Cardiac muscle cell (in vitro differentiated cells and primary cell): ENCODE measurements around the gene ZC3H11A. TPM values are rescaled to one million over a fixed set of nuclear protein-coding genes. Genes with fewer than 3 reads are reported as not detected.
"Not testable (repeated sequence)": the region's sequence is repeated elsewhere in the genome, so short reads cannot be mapped to it uniquely, and the experiment has no call there.

Source experiments
- DNase-seq, 2 donors: peaks; one replicate each; pipeline versions ENCODE4 v3.0.0 to v3.0.0-alpha.2; 2010 to 2017; ENCODE audit warnings: low read depth in 1 of 2, low spot score in 1 of 2
- H3K27ac ChIP-seq: fragments of 200-600 bp; sonication (generic); 2 replicates; pipeline ENCODE4 v1.5.1; 2016
- H3K27me3 ChIP-seq: fragments of 200-600 bp; sonication (generic); 2 replicates; pipeline ENCODE4 v1.6.0; 2016; ENCODE audit warnings: control low read depth
- H3K36me3 ChIP-seq: fragments of 200-600 bp; sonication (generic); 2 replicates; pipeline ENCODE4 v1.5.1; 2016; ENCODE audit warnings: control low read depth
- H3K4me1 ChIP-seq: fragments of 200-600 bp; sonication (generic); 2 replicates; pipeline ENCODE4 v1.8.1; 2017; ENCODE audit warnings: low read depth, mild to moderate bottlenecking, mixed run types
- H3K4me3 ChIP-seq: fragments of 200-600 bp; sonication (generic); 2 replicates; pipeline ENCODE4 v1.5.1; 2016; ENCODE audit warnings: mild to moderate bottlenecking
- H3K9me3 ChIP-seq: fragments of 200-600 bp; sonication (generic); 2 replicates; pipeline ENCODE4 v1.5.1; 2017; ENCODE audit warnings: low read depth, mild to moderate bottlenecking, control low read depth
- CTCF ChIP-seq: IDR thresholded peaks from 2 replicates; pipeline ENCODE4 v1.5.1; 2012; ENCODE audit warnings: low read depth, mild to moderate bottlenecking, low read length
- polyA plus RNA-seq: library from polyadenylated mRNA; unstranded; fragments of >200 nt; fragmentation: Nextera tagmentation; extraction: Ambion mirVana; gene quantifications from 2 replicates; pipeline ENCODE4 v1.2.1, GENCODE V29; 2016
- total RNA-seq: library from RNA; depleted of rRNA; stranded (reverse); fragments of >200 nt; gene quantifications from 2 replicates; pipeline ENCODE4 v1.2.3, GENCODE V29; 2016

ZC3H11A gene
- total RNA-seq (94.6 and 96.3 TPM in 2 replicates), polyA plus RNA-seq (58.3 and 63.5 TPM in 2 replicates)

DNA sequence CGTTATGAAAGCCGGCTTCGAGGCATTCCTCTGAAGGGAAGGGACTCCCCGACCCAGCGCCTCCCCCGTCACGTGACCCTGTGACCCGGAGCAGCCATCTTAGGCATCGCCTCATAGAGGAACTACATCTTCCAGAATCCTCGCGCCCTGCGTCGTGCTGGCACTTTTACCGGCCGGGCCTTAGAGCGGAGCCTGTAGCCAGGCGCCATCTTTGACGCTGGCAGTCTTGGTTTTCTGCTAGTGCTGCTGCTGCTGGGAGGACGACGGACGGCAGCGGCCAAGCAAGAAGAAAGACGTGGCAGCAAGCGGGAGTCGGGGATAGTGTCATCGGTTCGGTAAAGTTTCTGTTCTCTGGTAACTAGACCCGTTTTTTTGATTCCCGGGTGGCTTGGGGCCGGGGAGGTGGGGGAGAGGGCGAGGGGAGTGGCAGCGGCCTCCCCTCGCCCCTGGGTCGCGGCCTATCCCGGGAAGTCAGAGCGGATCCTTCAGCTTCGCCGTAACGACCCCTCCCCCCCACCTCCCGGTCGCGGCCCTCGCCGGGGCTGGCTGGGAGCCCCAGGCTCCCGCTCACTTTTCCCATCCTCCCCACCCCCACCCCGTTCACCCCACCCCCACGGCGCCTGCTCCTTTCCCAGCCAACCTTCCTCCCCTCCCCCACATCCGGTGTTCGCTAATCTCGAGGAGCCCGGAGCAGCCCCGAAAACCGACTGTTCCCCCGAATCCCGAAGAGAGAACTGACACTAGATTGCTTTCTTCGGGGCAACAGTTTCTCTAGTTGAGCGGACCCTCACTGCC, at the start of gene ZC3H11A, which contains the start of gene ZBED6:
ZC3H11A (plus strand) TSS at position 183 of the 795 bp plus-strand sequence. CDS start 21,448 bp downstream, outside the sequence.
ZBED6 (plus strand) TSS at position 183 of the 795 bp plus-strand sequence. CDS start 1,900 bp downstream, outside the sequence.
- H3K9me3 ChIP-seq, result no peaks in the 10 kb centered on the region
- H3K4me1 ChIP-seq, result peaks cover 45% of the 10 kb centered on the region
- peak; percentile 99 for DNase-seq
- no peaks in the 10 kb centered on the region for H3K36me3 ChIP-seq
- no peak for TF ChIP-seq CTCF
- H3K27ac ChIP-seq, result peak within 1 kb of the TSS; percentile 99
- H3K4me3 ChIP-seq, result peak within 1 kb of the TSS; percentile 57
- no peaks in the 10 kb centered on the region for H3K27me3 ChIP-seq

DNA sequence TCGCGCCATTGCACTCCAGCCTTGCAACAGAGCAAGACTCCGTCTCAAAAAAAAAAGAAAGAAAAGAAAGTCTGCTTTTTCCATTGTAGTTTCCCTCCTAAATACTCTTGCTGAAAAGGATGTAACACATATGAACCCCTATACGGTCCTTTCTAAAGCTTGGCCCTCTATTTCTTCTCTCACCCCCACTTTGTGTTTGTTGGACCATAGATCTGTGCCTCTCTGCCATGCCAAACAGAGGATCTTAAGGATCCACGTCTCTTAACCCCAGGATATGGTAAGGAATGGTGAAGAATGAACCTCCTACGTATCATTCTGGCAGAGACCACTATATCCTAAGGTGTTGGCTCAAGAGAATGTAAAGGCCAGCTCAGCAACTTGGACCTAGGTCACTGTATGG, 49.1 kb upstream of the ZC3H11A start:
- TF ChIP-seq CTCF, result no peak
- no peaks in the 10 kb centered on the region for H3K4me1 ChIP-seq
- no peak overlapping the region for H3K4me3 ChIP-seq
- H3K27ac ChIP-seq, result no peak overlapping the region
- no peak for DNase-seq
- H3K27me3 ChIP-seq, result no peaks in the 10 kb centered on the region
- no peaks in the 10 kb centered on the region for H3K9me3 ChIP-seq
- H3K36me3 ChIP-seq, result no peaks in the 10 kb centered on the region

- peak in 1 of 2 donors; percentile 63 for DNase-seq
- H3K4me1 ChIP-seq, result no peaks in the 10 kb centered on the region
- H3K9me3 ChIP-seq, result no peaks in the 10 kb centered on the region
- no peaks in the 10 kb centered on the region for H3K27me3 ChIP-seq
- H3K27ac ChIP-seq, result no peak overlapping the region
- H3K36me3 ChIP-seq, result no peaks in the 10 kb centered on the region
- no peak overlapping the region for H3K4me3 ChIP-seq
- no peak for TF ChIP-seq CTCF
Observed at GRCh38 chr1:203751051-203751450, 44.4 kb upstream of the ZC3H11A start.

GRCh38 chr1:203751618-203752361, 43.6 kb upstream of the ZC3H11A start:
- not testable (repeated sequence) for H3K9me3 ChIP-seq, H3K4me3 ChIP-seq, H3K36me3 ChIP-seq, H3K27ac ChIP-seq, H3K27me3 ChIP-seq, H3K4me1 ChIP-seq, DNase-seq

DNA sequence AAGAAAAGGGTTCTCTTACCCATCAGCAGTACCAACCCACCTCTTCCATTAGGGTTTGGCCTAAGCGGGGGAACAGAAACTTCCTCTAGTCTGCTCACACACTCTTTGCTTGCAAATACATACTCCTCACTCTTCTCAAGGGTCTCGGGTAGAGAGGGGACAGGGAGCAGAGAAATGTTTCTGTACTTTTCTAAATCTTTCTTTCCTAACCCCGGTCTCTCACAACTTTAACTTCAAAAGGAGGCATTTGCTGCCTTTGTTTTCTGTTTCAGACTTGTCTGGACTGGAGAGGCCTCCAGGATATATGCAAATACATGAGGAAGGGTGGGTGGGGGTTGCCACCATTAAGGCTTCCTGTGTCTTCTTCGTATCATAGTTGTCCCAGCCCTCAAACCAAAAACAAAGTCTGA, 41.0 kb upstream of the ZC3H11A start:
- Histone ChIP-seq H3K27ac (no peak overlapping the region), H3K36me3 (no peaks in the 10 kb centered on the region), H3K4me3 (no peak overlapping the region), H3K27me3 (no peaks in the 10 kb centered on the region), H3K4me1 (no peaks in the 10 kb centered on the region), H3K9me3 (no peaks in the 10 kb centered on the region)
- no peak for TF ChIP-seq CTCF
- DNase-seq, result no peak

GRCh38 chr1:203756036-203756435, 39.4 kb upstream of the ZC3H11A start:
- Histone ChIP-seq H3K9me3 (no peaks in the 10 kb centered on the region), H3K27ac (no peak overlapping the region), H3K4me3 (no peak overlapping the region), H3K27me3 (peaks cover 5% of the 10 kb centered on the region), H3K36me3 (no peaks in the 10 kb centered on the region), H3K4me1 (no peaks in the 10 kb centered on the region)
- DNase-seq, result no peak
- no peak for TF ChIP-seq CTCF

- not testable (repeated sequence) for H3K27ac ChIP-seq, H3K36me3 ChIP-seq, H3K4me3 ChIP-seq, H3K9me3 ChIP-seq, DNase-seq, H3K4me1 ChIP-seq, H3K27me3 ChIP-seq
Observed at GRCh38 chr1:203758749-203759148, 36.7 kb upstream of the ZC3H11A start.
